Activated CD8-positive, alpha-beta memory T cell treated with anti-CD3 and anti-CD28 coated beads for 1 hour (primary cell): Measurements from ENCODE around the gene HDAC9.

Source experiments
- DNase-seq, 2 donors: peaks; one replicate each; pipeline ENCODE4 v3.0.0-alpha.2; 2020; ENCODE audit warnings: low read depth in 1 of 2; ENCODE audit errors: extremely low read depth in 1 of 2

The HDAC9 gene

GRCh38 chr7:18552943-18553604 lies 57.5 kb downstream of the HDAC9 start:
- DNase-seq, result no peak

GRCh38 chr7:18553605-18554003 lies 58.1 kb downstream of the HDAC9 start:
- DNase-seq, result no peak

- DNase-seq, result no peak
Measured at GRCh38 chr7:18555120-18555519, 59.6 kb downstream of the HDAC9 start.

DNA sequence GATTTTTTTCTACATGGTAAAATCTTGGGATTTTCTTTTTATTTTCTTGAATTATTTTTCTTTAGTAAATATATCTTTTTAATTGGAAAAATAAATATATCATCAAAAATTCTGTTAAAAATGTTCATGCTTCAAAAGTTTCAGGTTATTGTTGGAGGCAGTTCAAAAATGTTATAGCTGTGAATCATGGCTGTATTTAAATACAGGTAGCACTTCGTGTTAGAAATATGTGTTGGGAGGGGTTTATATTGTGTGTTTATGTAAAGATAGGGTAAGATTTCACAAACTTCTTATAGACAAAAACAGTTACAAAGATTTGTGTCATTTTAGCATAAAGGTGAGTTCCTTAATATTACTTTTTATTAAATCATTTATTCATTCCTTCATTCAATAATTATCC lies 60.4 kb downstream of the HDAC9 start:
- no peak for DNase-seq

GRCh38 chr7:18558503-18558902 lies 63.0 kb downstream of the HDAC9 start:
- DNase-seq, result no peak

GRCh38 chr7:18558910-18559309 lies 63.4 kb downstream of the HDAC9 start:
- no peak for DNase-seq

DNA sequence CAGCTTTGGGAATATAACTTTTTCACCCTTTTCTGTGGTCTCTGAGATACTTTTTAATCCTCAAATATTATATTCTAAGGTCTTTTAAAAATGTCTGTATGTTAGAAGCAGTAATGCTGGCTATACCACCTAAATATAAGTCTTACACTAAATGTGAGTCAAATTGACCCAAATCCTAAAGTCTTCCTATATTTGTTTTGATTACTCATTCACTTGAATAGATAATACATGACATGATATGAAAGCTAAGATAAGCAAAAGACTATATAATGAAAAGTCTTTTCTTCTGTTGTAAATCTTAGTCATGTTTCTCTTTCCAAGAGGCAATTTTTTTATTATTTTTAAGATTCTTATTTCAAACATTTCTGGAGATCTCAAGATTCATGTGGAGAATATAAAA lies 64.2 kb downstream of the HDAC9 start:
- no peak for DNase-seq

DNA sequence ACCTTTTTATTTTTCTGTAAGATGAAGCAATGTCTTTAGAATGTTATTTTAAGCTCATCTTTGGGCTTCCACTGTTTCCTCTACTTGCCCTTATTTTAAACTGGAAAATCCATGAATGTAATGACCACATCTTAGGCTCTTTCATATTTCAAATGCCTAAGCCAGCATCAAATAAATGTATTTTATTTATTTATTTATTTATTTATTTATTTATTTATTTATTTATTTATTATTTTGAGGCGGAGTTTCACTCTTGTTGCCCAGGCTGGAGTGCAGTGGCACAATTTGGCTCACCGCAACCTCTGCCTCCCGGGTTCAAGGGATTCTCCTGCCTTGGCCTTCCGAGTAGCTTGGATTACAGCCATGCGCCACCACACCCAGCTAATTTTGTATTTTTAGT lies 69.2 kb downstream of the HDAC9 start:
- DNase-seq, result no peak

DNA sequence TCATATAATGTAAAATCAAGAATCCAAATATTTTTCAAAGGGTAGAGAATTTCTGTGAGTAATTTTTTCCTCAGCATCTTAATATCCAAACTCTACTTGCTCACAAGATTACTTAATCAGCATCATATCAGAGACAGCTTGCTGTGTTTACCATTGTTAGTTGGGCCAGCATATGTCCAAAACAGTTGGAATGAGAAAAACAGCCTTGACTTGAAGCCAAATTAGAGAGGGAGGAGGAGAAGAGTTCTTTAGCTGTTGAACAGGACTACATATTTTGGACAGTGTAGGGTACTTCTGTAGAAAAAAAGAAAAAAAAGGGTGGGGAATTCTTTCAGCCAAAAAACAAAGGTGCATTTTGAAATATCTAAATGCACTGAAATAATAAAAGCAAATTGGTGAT lies 69.8 kb downstream of the HDAC9 start:
- DNase-seq, result no peak

GRCh38 chr7:18566205-18566604 lies 70.7 kb downstream of the HDAC9 start:
- no peak for DNase-seq

- DNase-seq, result no peak
Measured at GRCh38 chr7:18566829-18567228, 71.3 kb downstream of the HDAC9 start.

DNA sequence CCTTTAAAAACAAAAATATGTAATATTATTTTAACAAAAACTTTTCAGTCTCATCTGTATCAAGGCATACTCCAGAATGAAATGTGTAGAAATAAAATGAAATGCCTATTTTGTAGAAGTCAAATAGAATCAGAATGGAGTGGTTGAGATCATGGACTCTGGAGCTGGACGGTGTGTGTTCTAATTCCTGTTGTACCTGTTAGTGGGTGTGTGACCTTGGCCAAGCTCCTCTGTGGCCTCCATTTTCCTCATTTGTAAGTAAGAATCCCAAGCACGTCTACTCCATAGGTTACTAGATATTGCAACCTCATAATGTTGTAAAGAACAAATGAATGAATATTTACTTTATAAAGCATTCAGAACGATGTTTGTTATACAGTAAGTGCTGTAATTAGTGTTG lies 74.9 kb downstream of the HDAC9 start:
- no peak for DNase-seq

DNA sequence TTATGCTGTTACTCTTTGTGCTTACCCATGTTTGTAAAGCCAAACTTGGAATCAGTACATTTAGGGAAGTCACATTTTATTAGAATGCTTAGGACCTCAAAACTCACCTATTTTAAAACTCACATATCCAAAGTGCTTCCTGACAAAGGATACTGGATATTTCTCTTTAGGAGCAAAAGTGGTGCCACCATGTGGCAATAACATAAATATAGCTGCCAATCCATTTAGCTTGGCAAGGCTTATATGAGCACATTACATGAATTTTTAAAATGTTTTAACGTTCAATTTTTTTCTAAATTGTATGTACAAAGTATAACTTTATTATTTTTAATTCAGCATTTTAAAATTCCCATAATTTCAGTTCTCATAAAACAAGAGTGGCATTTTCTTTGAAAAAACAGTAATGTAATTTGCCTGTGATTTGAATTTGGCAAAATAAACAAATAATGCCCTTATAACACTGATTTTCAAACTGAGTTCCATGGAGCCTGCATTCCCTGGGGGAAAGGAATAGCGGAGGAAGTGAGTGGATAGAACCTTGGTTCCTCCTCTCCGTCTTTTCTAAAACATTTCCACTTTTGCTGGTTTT lies 75.4 kb downstream of the HDAC9 start:
- no peak for DNase-seq

DNA sequence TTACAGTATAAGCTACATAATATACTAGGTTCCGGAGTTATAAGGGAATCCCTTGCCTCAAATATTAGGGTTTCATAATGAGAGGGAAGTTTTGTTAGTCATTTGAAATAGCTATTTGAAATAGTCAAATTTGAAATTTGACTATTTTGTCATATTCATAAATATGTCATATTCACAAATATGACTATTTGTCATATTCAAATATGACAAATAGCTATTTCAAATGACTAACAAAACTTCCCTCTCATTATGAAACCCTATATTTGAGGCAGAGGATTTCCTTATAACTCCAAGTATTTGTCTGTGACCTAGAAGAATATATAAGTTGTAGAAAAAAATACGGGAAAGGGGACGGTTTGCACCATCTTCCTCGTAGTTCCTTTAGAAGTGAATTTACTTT lies 76.6 kb downstream of the HDAC9 start:
- DNase-seq, result no peak

- no peak for DNase-seq
Measured at GRCh38 chr7:18572885-18573284, 77.3 kb downstream of the HDAC9 start.

GRCh38 chr7:18573410-18574234 lies 78.1 kb downstream of the HDAC9 start:
- DNase-seq, result no peak

DNA sequence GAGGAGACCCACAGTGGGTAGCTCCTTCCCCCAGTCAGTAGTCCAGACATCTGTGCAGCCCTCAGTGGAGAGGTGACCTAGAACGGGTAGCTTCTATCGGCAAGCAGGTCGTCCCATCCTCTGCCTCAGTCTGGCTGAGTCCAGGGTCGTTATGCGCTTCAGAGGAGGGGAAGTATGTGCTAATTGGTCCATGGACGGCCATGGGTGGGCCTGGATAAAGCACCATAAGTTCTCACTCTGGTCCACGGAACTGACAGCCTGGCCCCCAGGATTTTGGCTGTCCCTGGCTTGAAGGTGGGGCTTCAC lies 78.6 kb downstream of the HDAC9 start:
- DNase-seq, result no peak

- no peak for DNase-seq
Measured at GRCh38 chr7:18574676-18575075, 79.1 kb downstream of the HDAC9 start.

DNA sequence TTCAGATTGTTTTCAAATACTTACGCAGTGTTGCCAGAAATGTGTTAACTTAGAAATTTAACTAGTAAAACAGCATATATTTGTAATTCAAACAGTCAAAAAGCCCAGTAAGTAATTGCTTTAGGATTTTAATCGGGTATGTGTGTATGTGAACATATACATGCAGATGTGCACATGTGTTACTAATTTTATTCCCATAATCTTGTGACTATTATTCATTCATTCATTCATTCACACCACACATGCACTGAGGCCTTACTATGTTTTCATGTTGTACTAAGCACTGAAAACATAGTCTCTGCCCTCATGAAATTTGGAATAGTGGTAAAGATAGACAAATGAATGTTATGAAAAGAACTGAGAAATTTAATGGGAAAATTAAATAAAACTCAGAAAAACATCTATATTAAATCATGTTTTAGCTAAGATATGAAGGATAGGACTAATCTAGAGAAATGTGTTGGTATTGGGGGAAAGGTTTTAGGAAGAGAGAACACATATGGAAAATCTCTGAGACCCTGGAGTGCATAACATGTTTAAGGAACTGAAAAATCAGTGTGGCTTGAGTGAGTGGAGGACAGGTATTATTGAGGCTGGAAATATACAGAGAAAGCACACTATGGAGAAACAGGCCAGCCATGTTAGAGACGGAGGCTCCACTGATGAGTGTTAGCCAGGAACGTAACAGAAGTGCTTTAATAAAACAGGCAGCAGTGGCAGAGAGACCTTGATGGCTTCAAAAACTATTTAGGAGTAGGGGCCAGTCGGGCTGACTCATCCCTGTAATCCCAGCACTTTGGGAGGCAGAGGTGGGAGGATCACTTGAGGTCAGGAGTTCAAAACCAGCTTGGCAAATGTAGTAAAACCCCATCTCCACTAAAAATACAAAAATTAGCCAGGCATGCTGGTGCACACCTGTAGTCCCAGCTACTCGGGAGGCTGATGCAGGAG lies 80.3 kb downstream of the HDAC9 start:
- no peak for DNase-seq

- DNase-seq, result no peak
Measured at GRCh38 chr7:18577096-18577771, 81.7 kb downstream of the HDAC9 start.

- DNase-seq, result no peak
Measured at GRCh38 chr7:18579698-18580097, 84.1 kb downstream of the HDAC9 start.
